Ovary (tissue), 3 donors: ENCODE results near the gene HECW1.

Experiments
- EP300 ChIP-seq: sonication (generic); formaldehyde crosslinking; IDR thresholded peaks from one replicate; pipeline ENCODE4 v1.6.1; 2017; ENCODE audit warnings: antibody characterized with exemption
- POLR2A ChIP-seq: fragments of 450-650 bp; IDR thresholded peaks from one replicate; pipeline ENCODE4 v1.6.1; 2017; ENCODE audit warnings: antibody characterized with exemption, mild to moderate bottlenecking, moderate library complexity
- TF ChIP-seq, protein P1 (sequence below), 3 donors: fragments of 450-650 bp in 2 of 3; fragments of 200-600 bp in 1 of 3; IDR thresholded peaks; one replicate each; pipeline versions ENCODE4 v1.5.1 to v1.8.0; 2016 to 2022; ENCODE audit warnings: antibody characterized with exemption in 3 of 3, mild to moderate bottlenecking in 1 of 3
- donor health status: DM: no; HTN: no; CAD: no.

DNA sequence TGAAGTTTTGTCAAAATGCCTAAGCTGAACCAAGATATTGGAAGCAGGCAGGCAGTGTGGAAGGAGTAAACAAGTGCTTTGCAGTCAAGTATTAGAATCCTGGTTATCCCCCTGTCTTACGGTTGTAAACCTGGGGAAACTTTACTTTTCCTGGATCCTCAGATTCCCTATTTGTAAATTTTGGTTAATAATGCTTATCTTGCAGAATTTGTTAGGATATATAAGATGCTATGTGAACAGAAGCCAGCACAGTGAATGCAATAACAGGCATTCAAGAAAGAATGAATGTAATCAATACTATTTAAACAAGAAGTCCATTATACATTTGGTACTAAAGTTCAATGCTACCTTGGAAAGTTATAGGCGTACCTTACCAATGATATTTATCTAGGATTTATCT, 378.7 kb downstream of the HECW1 start:
- TF ChIP-seq POLR2A = no peak
- TF ChIP-seq, protein P1, sequence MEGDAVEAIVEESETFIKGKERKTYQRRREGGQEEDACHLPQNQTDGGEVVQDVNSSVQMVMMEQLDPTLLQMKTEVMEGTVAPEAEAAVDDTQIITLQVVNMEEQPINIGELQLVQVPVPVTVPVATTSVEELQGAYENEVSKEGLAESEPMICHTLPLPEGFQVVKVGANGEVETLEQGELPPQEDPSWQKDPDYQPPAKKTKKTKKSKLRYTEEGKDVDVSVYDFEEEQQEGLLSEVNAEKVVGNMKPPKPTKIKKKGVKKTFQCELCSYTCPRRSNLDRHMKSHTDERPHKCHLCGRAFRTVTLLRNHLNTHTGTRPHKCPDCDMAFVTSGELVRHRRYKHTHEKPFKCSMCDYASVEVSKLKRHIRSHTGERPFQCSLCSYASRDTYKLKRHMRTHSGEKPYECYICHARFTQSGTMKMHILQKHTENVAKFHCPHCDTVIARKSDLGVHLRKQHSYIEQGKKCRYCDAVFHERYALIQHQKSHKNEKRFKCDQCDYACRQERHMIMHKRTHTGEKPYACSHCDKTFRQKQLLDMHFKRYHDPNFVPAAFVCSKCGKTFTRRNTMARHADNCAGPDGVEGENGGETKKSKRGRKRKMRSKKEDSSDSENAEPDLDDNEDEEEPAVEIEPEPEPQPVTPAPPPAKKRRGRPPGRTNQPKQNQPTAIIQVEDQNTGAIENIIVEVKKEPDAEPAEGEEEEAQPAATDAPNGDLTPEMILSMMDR (IDR thresholded peaks at IDR 0.05) = no peak
- no peak for TF ChIP-seq EP300
